Measurements from ENCODE around the gene P2RY8.

Gene P2RY8

GRCh38 chrX:1466971-1467561, 69.9 kb downstream of the P2RY8 start:
- Histone ChIP-seq H3K9ac (no peak overlapping the region), H3K4me3 (ENCODE audit: low read depth, low read length) (no peak overlapping the region), H3K9me3 (ENCODE audit: control insufficient read depth, low read length) (no peaks in the 10 kb centered on the region), H3K79me2 (no peaks in the 10 kb centered on the region), H2AFZ (no peak overlapping the region), H3K4me1 (no peaks in the 10 kb centered on the region), H3K36me3 (ENCODE audit: control insufficient read depth, insufficient read depth, low read length) (no peaks in the 10 kb centered on the region), H3K27me3 (ENCODE audit: control insufficient read depth, insufficient read depth, low read length) (no peaks in the 10 kb centered on the region), H3K4me2 (ENCODE audit: low read length) (peak overlapping the region; percentile 28), H3K27ac (no peak overlapping the region)
- TF ChIP-seq, protein P1, sequence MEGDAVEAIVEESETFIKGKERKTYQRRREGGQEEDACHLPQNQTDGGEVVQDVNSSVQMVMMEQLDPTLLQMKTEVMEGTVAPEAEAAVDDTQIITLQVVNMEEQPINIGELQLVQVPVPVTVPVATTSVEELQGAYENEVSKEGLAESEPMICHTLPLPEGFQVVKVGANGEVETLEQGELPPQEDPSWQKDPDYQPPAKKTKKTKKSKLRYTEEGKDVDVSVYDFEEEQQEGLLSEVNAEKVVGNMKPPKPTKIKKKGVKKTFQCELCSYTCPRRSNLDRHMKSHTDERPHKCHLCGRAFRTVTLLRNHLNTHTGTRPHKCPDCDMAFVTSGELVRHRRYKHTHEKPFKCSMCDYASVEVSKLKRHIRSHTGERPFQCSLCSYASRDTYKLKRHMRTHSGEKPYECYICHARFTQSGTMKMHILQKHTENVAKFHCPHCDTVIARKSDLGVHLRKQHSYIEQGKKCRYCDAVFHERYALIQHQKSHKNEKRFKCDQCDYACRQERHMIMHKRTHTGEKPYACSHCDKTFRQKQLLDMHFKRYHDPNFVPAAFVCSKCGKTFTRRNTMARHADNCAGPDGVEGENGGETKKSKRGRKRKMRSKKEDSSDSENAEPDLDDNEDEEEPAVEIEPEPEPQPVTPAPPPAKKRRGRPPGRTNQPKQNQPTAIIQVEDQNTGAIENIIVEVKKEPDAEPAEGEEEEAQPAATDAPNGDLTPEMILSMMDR (IDR thresholded peaks at IDR 0.05): no peak

GRCh38 chrX:1466232-1466661, 70.7 kb downstream of the P2RY8 start:
- H3K4me3 ChIP-seq (ENCODE audit: low read depth, low read length): no peak overlapping the region
- no peak overlapping the region for H3K4me2 ChIP-seq (ENCODE audit: low read length)
- no peaks in the 10 kb centered on the region for H3K9me3 ChIP-seq (ENCODE audit: control insufficient read depth, low read length)
- H3K36me3 ChIP-seq (ENCODE audit: control insufficient read depth, insufficient read depth, low read length): no peaks in the 10 kb centered on the region
- TF ChIP-seq, protein P1 (IDR thresholded peaks at IDR 0.05): no peak
- no peaks in the 10 kb centered on the region for H3K4me1 ChIP-seq
- no peak overlapping the region for H2AFZ ChIP-seq
- H3K27ac ChIP-seq: no peak overlapping the region
- no peak overlapping the region for H3K9ac ChIP-seq
- H3K27me3 ChIP-seq (ENCODE audit: control insufficient read depth, insufficient read depth, low read length): no peaks in the 10 kb centered on the region
- H3K79me2 ChIP-seq: no peaks in the 10 kb centered on the region

- H3K4me1 ChIP-seq: no peaks in the 10 kb centered on the region
- H3K79me2 ChIP-seq: no peaks in the 10 kb centered on the region
- no peaks in the 10 kb centered on the region for H3K9me3 ChIP-seq (ENCODE audit: control insufficient read depth, low read length)
- no peak overlapping the region for H2AFZ ChIP-seq
- TF ChIP-seq, protein P1 (IDR thresholded peaks at IDR 0.05): no peak
- H3K27ac ChIP-seq: no peak overlapping the region
- no peak overlapping the region for H3K9ac ChIP-seq
- no peaks in the 10 kb centered on the region for H3K27me3 ChIP-seq (ENCODE audit: control insufficient read depth, insufficient read depth, low read length)
- no peaks in the 10 kb centered on the region for H3K36me3 ChIP-seq (ENCODE audit: control insufficient read depth, insufficient read depth, low read length)
- no peak overlapping the region for H3K4me3 ChIP-seq (ENCODE audit: low read depth, low read length)
- no peak overlapping the region for H3K4me2 ChIP-seq (ENCODE audit: low read length)
Observed at GRCh38 chrX:1465286-1466231, 71.4 kb downstream of the P2RY8 start.

GRCh38 chrX:1464971-1465285, 72.1 kb downstream of the P2RY8 start:
- Histone ChIP-seq H3K4me1 (no peaks in the 10 kb centered on the region), H3K9ac (no peak overlapping the region), H3K9me3 (ENCODE audit: control insufficient read depth, low read length) (no peaks in the 10 kb centered on the region), H3K79me2 (no peaks in the 10 kb centered on the region), H3K27me3 (ENCODE audit: control insufficient read depth, insufficient read depth, low read length) (no peaks in the 10 kb centered on the region), H3K36me3 (ENCODE audit: control insufficient read depth, insufficient read depth, low read length) (no peaks in the 10 kb centered on the region), H3K4me3 (ENCODE audit: low read depth, low read length) (no peak overlapping the region), H3K27ac (no peak overlapping the region), H2AFZ (no peak overlapping the region), H3K4me2 (ENCODE audit: low read length) (no peak overlapping the region)
- TF ChIP-seq, protein P1 (IDR thresholded peaks at IDR 0.05): no peak

Measured in parathyroid adenoma (tissue), 2 donors.